CD4-positive, alpha-beta T cell treated with Interleukin-15 for 4 hours (primary cell): Measurements from ENCODE around the gene PRKAR2A.
"Not testable (repeated sequence)": the region's sequence is repeated elsewhere in the genome, so short reads cannot be mapped to it uniquely, and the experiment has no call there.

Source experiments
- DNase-seq: peaks from one replicate; pipeline ENCODE4 v3.0.0-alpha.2; 2020; ENCODE audit warnings: low spot score

Gene PRKAR2A

GRCh38 chr3:48725185-48725855, 122.4 kb downstream of the PRKAR2A start:
- not testable (repeated sequence) for DNase-seq

- DNase-seq: no peak
Measured at GRCh38 chr3:48723725-48724124, 123.9 kb downstream of the PRKAR2A start.

GRCh38 chr3:48723293-48723692, 124.4 kb downstream of the PRKAR2A start:
- DNase-seq: not testable (repeated sequence)

DNA sequence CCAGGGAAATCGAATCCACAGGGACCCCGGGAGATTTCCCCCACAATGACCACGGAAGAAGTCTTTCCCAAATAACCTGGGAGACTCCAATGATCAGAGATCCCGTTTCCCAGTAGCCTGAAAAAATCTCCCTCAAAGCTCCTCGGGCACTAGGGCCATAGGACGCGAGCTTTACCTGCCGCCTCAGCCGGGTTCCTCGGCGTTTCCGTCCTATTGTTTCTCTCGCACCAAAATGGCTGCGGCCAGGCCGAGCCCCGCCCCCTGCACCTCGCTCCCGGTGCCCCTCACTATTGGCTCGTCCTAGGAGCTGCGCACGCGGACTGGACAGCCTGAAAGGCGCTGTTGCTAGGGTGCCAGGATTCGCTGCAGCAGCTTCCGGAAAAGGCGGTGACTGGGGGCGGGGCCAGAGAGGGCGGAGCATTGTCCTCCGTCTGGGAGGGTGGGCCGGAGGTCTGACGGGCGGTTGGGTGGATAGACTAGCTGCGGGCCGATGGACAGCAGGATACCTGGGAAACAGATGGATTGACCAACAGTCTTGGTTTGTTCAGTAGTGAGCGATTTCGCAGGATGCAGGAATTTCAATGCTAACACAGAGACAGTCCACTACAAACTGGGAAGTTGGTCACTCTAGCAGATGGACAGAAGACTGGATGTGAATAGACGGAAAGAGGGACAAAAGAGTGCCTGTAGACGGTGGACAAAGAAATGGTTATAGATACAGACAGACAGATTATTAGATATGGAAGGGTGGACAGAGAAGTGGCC, 130.5 kb downstream of the PRKAR2A start, which contains the start of gene IP6K2:
TSS of gene IP6K2 (minus strand) at position 240 of the 765 bp plus-strand sequence. CDS start 21,930 bp downstream, outside the sequence.
- DNase-seq: peak; percentile 97

DNA sequence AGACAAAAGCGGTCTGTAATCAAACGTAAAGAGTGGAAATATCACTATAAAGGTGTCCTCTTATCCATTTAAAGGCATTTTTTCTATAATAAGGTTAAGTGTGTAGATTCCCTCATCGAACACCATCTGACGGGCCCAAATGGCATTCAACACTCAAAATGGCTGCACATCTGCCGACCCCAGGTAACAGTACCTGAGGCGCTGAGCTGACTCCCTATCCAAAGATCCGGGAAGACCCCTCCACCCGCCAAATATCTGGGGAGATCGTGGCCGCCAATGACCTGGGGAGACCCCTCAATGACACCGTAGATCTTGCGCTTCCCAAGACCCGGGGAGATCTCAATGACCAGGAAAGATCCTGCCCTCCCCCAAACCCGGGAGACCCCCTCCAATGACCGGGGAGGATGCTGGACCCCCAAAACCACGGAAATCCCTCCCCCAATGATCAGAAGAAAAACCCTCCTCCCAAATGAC, 131.1 kb downstream of the PRKAR2A start:
- DNase-seq: peak; percentile 18

DNA sequence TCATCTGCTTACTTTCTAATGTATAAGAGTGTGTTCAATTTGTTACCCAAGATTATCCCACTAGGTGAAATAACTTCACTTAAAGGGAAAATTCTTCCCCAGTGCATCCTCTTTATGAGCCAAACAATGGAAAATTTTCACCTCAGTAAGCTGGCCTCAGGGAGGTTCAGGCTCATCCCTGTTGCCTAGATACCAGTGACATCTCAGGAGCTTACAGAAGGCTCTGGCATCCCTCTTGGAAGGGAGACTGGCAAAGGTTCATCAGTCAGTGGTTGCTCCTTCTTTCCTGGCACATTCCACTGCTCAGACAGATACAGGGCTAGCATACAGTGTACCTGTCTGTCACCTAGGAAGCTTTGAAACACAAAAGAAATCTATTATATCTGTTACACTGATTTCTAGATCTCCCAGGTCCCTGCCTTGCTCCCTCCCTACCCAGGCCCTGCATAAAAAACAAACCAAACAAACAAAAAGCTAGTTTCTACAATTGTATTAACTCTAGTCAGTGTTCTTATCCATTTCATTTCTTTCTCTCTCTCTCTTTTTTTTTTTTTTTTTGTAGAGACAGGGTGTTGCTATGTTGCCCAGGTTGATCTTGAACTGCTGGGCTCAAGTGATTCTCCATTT, 132.4 kb downstream of the PRKAR2A start:
- DNase-seq: no peak

GRCh38 chr3:48711727-48712126, 135.9 kb downstream of the PRKAR2A start:
- DNase-seq: no peak

DNA sequence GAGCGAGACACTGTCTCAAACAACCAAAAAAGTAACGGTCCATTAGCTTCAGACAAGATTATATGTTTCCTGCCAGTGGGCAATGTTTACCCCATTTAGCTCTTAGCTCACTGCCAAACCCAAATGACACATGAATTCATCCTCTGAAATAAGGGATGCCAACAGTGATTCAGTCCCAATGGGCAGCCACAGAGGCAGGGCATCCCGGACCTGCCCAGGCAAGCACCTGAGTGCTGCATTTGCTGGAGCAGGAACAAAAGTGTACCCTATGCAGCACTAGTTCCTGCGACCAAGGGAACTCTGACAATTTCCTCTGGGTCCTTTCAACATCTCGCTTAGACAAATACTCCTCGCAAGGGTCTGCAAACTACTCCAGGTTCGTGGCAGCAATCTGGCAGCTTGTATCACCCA, 138.6 kb downstream of the PRKAR2A start:
- DNase-seq: no peak

DNA sequence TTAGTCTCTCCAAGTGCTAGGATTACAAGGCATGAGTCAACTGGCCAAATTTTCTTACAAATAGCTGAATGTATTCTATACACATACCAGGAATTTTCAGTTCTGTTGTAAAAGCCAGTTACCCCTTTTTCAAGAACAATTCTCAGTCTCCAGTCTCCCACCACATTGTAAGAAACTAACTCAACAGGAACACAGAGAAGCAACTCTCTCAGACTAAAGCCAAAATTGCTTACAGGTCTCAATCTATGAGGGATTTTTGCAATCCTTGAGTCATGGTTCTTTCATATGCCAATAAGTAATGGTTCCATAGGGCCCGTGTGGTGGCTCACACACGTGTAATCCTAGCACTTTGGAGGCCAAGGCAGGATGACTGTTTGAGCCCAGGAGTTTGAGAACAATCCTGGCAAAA, 139.2 kb downstream of the PRKAR2A start:
- no peak for DNase-seq

DNA sequence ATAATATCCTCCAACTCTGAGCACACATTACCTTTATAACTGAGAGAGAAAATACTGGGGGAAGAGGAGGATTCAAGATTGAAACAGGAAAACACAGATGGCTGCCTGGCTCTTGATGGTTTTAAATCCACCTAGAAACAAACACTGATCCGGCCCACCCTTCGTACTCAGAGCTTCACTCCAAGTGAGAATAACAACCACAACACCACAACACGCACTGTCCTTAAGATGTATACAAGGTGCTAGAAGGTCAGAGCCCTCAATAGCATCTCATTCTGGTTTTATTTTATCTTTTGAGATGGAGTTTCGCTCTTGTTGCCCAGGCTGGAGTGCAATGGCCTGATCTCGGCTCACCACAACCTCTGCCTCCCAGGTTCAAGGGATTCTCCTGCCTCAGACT, 140.5 kb downstream of the PRKAR2A start:
- no peak for DNase-seq

- no peak for DNase-seq
Measured at GRCh38 chr3:48702320-48702920, 145.3 kb downstream of the PRKAR2A start.

DNA sequence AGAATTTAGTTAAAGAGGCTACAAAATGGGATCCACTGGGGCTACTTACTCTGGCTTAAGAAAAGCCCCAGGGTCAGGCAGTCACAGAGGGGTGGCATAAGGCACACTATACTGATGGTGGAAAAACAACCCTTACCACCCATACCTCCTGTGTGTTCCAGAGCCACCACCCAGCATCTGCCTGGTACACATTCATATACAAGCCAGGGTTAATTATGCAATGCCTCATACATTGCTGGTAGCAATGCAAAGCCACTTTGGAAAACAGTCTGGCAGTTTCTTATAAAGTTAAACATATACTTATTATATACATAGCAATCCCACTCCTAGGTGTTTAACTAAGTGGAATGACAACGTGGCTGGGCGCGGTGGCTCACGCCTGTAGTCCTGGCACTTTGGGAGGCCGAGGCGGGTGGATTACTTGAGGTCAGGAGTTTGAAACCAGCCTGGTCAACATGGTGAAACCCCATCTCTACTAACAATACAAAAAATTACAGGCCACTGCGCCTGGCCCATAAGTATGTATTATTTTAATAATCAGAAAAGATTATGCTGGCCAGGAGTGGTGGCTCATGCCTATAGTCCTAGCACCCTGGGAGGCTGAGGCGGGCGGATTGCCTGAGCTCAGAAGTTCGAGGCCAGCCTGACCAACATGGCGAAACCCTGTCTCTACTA, 146.8 kb downstream of the PRKAR2A start:
- DNase-seq: no peak

DNA sequence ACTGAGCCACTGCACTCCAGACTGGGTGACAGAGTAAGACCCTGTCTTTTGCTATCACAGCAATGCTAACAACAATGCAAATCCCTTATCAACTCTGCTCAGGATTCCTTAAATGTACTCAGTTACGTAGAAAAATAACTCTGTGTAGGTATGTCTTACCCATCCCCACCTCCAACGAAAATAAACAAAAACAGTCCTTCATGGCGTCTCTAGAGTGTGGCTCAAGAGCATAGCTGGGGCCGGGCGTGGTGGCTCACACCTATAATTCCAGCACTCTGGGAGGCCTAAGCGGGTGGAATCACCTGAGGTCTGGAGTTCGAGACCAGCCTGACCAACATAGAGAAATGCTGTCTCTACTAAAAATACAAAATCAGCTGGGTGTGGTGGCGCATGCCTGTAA, 148.8 kb downstream of the PRKAR2A start:
- DNase-seq: no peak

- DNase-seq: no peak
Measured at GRCh38 chr3:48697952-48698351, 149.7 kb downstream of the PRKAR2A start.

DNA sequence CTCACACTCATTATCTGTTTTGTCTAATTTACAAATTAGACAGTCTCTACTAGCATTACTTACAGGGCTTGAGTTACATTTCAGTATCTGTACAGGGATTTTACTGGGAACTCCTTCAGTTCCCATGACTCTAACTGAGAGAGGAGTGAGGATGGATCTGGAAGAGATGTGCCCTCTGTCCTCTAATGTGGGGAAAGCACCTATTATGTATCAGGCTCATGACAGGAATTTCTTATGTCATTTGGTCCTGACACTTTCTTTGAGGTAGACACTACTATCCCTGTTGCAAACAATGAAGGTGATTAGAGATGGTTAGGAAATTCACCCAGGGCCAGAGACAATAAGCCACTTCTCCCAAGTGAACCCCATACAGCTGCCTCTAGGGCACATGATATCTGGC, 151.1 kb downstream of the PRKAR2A start:
- DNase-seq: no peak
